ENCODE results near the gene CLCN7. TPM values are rescaled to one million over a fixed set of nuclear protein-coding genes. Genes with fewer than 3 reads are reported as not detected.
A peak's percentile ranks its signal among the peaks of the same experiment; 100 is the strongest.

The CLCN7 gene
- total and polyA plus RNA-seq, 8 donors: 8.7 to 489 (median 55.1) TPM

GRCh38 chr16:1464894-1465566 is 9.8 kb downstream of the CLCN7 start:
- Histone ChIP-seq H3K4me1 (peaks cover 0 to 16% (median 6%) of the 10 kb centered on the region in 4 donors), H3K27me3 (no peaks in the 10 kb centered on the region), H3K4me3 (no peak overlapping the region), H3K27ac (no peak overlapping the region), H3K9me3 (no peaks in the 10 kb centered on the region), H3K36me3 (peaks cover 12 to 56% (median 47%) of the 10 kb centered on the region in 4 donors)
- TF ChIP-seq CTCF (IDR thresholded peaks at IDR 0.05) (no peak), POLR2A (IDR thresholded peaks at IDR 0.05) (no peak), POLR2AphosphoS5 (IDR thresholded peaks at IDR 0.05) (no peak), EP300 (IDR thresholded peaks at IDR 0.05) (no peak)
- intact Hi-C loops (cut with DNase I; ENCODE audit: low total_unique reads): no loop called here
- no peak for DNase-seq
- 87 to 95% (median 92%) methylated on average over 28 to 33 of the region's 33 CpGs for WGBS, 5 donors

- Histone ChIP-seq H3K36me3 (peaks cover 12 to 59% (median 50%) of the 10 kb centered on the region in 4 donors), H3K9me3 (no peaks in the 10 kb centered on the region), H3K27me3 (no peaks in the 10 kb centered on the region), H3K27ac (no peak overlapping the region), H3K4me3 (no peak overlapping the region), H3K4me1 (peaks cover 0 to 11% (median 3%) of the 10 kb centered on the region in 4 donors)
- intact Hi-C loops (cut with DNase I; ENCODE audit: low total_unique reads): no loop called here
- DNase-seq: no peak
- 90 to 93% (median 91%) methylated on average over 33 to 41 of the region's 41 CpGs for WGBS, 5 donors
- TF ChIP-seq POLR2AphosphoS5 (IDR thresholded peaks at IDR 0.05) (no peak), CTCF (IDR thresholded peaks at IDR 0.05) (no peak), POLR2A (IDR thresholded peaks at IDR 0.05) (no peak), EP300 (IDR thresholded peaks at IDR 0.05) (no peak)
These were observed 10.5 kb downstream of the CLCN7 start for GRCh38 chr16:1464196-1464893.

GRCh38 chr16:1461146-1461545 is 13.7 kb downstream of the CLCN7 start:
- Histone ChIP-seq H3K27ac (no peak overlapping the region), H3K27me3 (no peaks in the 10 kb centered on the region), H3K4me1 (no peaks in the 10 kb centered on the region), H3K9me3 (no peaks in the 10 kb centered on the region), H3K4me3 (no peak overlapping the region), H3K36me3 (peaks cover 21 to 89% (median 79%) of the 10 kb centered on the region in 4 donors)
- TF ChIP-seq POLR2A (IDR thresholded peaks at IDR 0.05): no peak
- no peak for TF ChIP-seq POLR2AphosphoS5 (IDR thresholded peaks at IDR 0.05)
- TF ChIP-seq CTCF (IDR thresholded peaks at IDR 0.05): no peak
- no peak for TF ChIP-seq EP300 (IDR thresholded peaks at IDR 0.05)
- peak in 1 of 2 donors; percentile 33 for DNase-seq
- 87 to 89% (median 89%) methylated on average over 8 to 24 of the region's 24 CpGs for WGBS, 5 donors
- intact Hi-C loops (cut with DNase I; ENCODE audit: low total_unique reads): no loop called here

- intact Hi-C loops (cut with DNase I; ENCODE audit: low total_unique reads): no loop called here
- TF ChIP-seq POLR2A (IDR thresholded peaks at IDR 0.05) (no peak), EP300 (IDR thresholded peaks at IDR 0.05) (no peak)
- 86 to 93% (median 93%) methylated on average over 27 to 30 of the region's 30 CpGs for WGBS, 5 donors
- no peak overlapping the region for H3K4me3 ChIP-seq
- peaks cover 26 to 89% (median 84%) of the 10 kb centered on the region in 4 donors for H3K36me3 ChIP-seq
- no peaks in the 10 kb centered on the region for H3K9me3 ChIP-seq
- H3K27ac ChIP-seq: no peak overlapping the region
- no peaks in the 10 kb centered on the region for H3K4me1 ChIP-seq
- no peaks in the 10 kb centered on the region for H3K27me3 ChIP-seq
- DNase-seq: no peak
These were observed 14.2 kb downstream of the CLCN7 start for GRCh38 chr16:1460602-1461138.

Data from stomach (tissue), 9 donors.